Jurkat, Clone E6-1 (cell line): ENCODE data around the gene CLCA2.

Experiments
- DNase-seq: peaks from one replicate; pipeline ENCODE4 v3.0.0-alpha.2; 2011; ENCODE audit warnings: low read depth, low spot score
- H3K4me3 ChIP-seq: 2 replicates; pipeline ENCODE4 v1.5.1; 2011; ENCODE audit warnings: mild to moderate bottlenecking, low read length, control low read depth, moderate library complexity

The CLCA2 gene

GRCh38 chr1:86502125-86502646 lies 78.2 kb downstream of the CLCA2 start:
- peak; percentile 70 for DNase-seq
- H3K4me3 ChIP-seq = peak overlapping the region; percentile 42

DNA sequence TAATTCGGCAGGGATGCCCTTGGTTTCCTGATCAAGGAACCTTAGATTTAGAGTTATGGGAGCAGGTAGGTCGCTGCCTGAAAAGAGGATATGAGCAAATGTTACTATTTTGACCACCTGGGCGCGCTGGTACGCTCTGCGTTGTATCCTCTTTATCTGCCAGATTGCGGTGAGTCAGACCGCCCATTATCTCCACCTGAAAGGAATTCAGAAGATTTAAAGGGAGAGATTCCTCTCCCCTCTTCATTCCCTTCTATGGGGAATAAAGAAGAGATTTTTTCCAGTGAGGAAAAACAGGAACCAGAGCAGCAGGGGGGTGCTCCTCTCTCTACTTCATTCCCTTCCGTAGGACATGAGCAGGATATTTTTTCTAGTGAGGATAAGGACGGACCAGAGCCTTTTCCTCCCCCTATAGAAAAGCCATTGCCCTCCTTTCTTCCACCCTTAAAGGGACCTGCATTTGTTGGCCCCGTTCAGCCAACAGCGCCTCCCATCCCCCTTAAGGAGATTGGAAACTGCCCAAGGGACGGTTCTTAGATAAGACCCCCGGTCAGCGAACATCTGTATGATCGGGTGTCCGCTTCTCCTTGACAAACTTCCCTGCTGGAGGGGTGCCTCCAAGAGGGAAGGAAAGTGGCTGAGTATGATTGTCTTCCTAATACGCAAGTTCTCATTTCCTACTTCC lies 78.9 kb downstream of the CLCA2 start:
- DNase-seq = no peak
- H3K4me3 ChIP-seq = peak overlapping the region; percentile 42

GRCh38 chr1:86503406-86504136 lies 79.6 kb downstream of the CLCA2 start:
- H3K4me3 ChIP-seq = no peak overlapping the region
- no peak for DNase-seq

DNA sequence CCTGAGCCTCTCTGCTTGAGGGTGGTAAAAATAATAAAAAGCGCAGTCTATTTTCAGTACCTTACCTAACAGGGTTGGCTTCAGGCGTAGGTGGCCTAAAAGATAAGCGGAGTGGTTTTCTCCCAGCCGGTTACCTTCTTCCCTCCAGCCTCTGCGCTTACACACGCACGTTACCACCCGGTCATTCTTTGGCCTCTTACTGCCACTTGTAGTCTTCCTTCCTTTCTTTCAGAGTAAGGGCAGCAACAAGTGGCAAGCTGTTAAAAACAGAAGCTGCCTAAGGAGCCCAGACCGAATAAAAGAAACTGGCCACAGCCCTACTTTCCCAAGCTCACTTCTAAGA lies 80.1 kb downstream of the CLCA2 start:
- no peak for DNase-seq
- H3K4me3 ChIP-seq = no peak overlapping the region

GRCh38 chr1:86504895-86505563 lies 81.1 kb downstream of the CLCA2 start:
- no peak for DNase-seq

GRCh38 chr1:86505564-86505902 lies 81.6 kb downstream of the CLCA2 start:
- no peak for DNase-seq
- H3K4me3 ChIP-seq = no peak overlapping the region

More at GRCh38 chr1:86504895-86505563, 81.1 kb downstream of the CLCA2 start:
- H3K4me3 ChIP-seq = no peak overlapping the region
